Measurements from ENCODE around the gene PSAP. TPM values are rescaled to one million over a fixed set of nuclear protein-coding genes. Genes with fewer than 3 reads are reported as not detected.

Gene PSAP
- total RNA-seq, 1 experiment from 2014 or later: 336 TPM

DNA sequence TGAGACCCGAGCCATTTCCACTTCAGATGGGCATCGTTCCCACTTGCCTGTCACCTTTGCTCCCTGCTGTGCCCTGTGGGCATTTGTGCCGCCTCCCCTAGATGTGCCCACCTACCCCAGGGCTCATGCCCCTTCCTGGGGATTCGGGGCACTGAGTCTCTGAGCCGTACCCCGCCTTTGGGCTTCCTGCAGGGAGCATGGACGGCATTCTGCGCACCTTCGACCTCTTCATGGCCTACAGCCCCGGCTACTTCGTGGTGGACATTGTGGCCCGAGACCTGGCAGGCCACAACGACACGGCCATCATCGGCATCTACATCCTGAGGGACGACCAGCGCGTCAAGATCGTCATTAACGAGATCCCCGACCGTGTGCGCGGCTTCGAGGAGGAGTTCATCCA, 41.4 kb downstream of the PSAP start:
- Histone ChIP-seq H2AFZ (ENCODE audit: low read length) (no peak overlapping the region), H3K79me2 (ENCODE audit: insufficient read depth, low read length) (no peaks in the 10 kb centered on the region), H2AK5ac (ENCODE audit: insufficient read length, low read length) (no peak overlapping the region), H3K27ac (ENCODE audit: insufficient read length, low read depth, low read length) (no peak overlapping the region), H2BK12ac (ENCODE audit: insufficient read length, low read depth, low read length) (no peak overlapping the region), H3K4me1 (ENCODE audit: insufficient read depth, low read length) (no peaks in the 10 kb centered on the region), H4K20me1 (ENCODE audit: control insufficient read depth, insufficient read depth, insufficient read length) (no peaks in the 10 kb centered on the region), H3K9me3 (ENCODE audit: control insufficient read depth, low read depth, low read length) (no peaks in the 10 kb centered on the region), H2BK15ac (ENCODE audit: low read depth, low read length) (no peak overlapping the region), H3K23me2 (ENCODE audit: insufficient read length, low read depth, low read length, poor library complexity, severe bottlenecking) (no peaks in the 10 kb centered on the region), H4K8ac (replicated peaks; ENCODE audit: insufficient read length, low read depth, low read length) (no peak overlapping the region), H2BK5ac (ENCODE audit: insufficient read length, low read length) (no peak overlapping the region), H3K27me3 (ENCODE audit: insufficient read depth, low read length) (0 out of 2 replicates have a peak, but pooled peaks cover 3% of the 10 kb centered on the region), H3K79me1 (ENCODE audit: insufficient read depth, low read depth, low read length, poor library complexity, severe bottlenecking) (no peaks in the 10 kb centered on the region), H3K4ac (ENCODE audit: low read depth, low read length) (no peak overlapping the region), H3K56ac (ENCODE audit: insufficient read length, low read depth, low read length) (no peak overlapping the region), H3K9ac (ENCODE audit: extremely low read depth, insufficient read length, low read length) (no peak overlapping the region), H2BK120ac (ENCODE audit: low read depth, low read length, poor library complexity, severe bottlenecking) (no peak overlapping the region), H4K91ac (ENCODE audit: insufficient read length, low read depth, low read length) (no peak overlapping the region), H3K4me2 (ENCODE audit: insufficient read depth, insufficient read length, low read length) (no peak overlapping the region), H4K5ac (ENCODE audit: insufficient read length, low read depth, low read length) (no peak overlapping the region), H3K18ac (ENCODE audit: insufficient read length, low read depth, low read length) (no peak overlapping the region), H3T11ph (ENCODE audit: low read length) (no peak overlapping the region), H3K23ac (ENCODE audit: insufficient read length, low read depth, low read length) (no peak overlapping the region), H3K14ac (ENCODE audit: insufficient read depth, low read length) (no peak overlapping the region), H2BK20ac (ENCODE audit: low read depth, low read length, poor library complexity, severe bottlenecking) (no peak overlapping the region)
- Mint-ChIP-seq H3K27me3 (ENCODE audit: low read depth) (peaks cover 25% of the 10 kb centered on the region), H3K36me3 (ENCODE audit: insufficient read depth in 1 of 3, low read depth in 3 of 3) (peaks cover 0 to 5% (median 1%) of the 10 kb centered on the region in 3 experiments; a peak in 5 of 7 replicates), H3K4me1 (peaks cover 4 to 7% of the 10 kb centered on the region in 2 experiments), H3K27ac (no peak overlapping the region), H3K4me3 (no peak overlapping the region), H3K9me3 (no peaks in the 10 kb centered on the region)
- WGBS (ENCODE audit: extremely low coverage, insufficient read length, low lambda C conversion rate): no CpG with 5 or more reads among the region's 25 CpGs
- no peak for TF ChIP-seq CTCF (conservative IDR thresholded peaks at IDR 0.05)
- no peak for DNase-seq

Data from H9 (cell line).